GM10266 (cell line): Measurements from ENCODE around the gene ADCY7.

Source experiments
- DNase-seq: peaks from one replicate; pipeline ENCODE4 v3.0.0; 2012; ENCODE audit errors: extremely low spot score
- CTCF ChIP-seq: IDR thresholded peaks from 2 replicates; pipeline ENCODE4 v1.5.1; 2012; ENCODE audit warnings: mild to moderate bottlenecking, low read depth; ENCODE audit not compliant: control insufficient read depth, insufficient read depth; ENCODE audit errors: missing control alignments

Gene ADCY7

GRCh38 chr16:50263940-50264929 is 2.1 kb upstream of the ADCY7 start:
- TF ChIP-seq CTCF: no peak
- DNase-seq: no peak

- peak; percentile 49 for TF ChIP-seq CTCF
- no peak for DNase-seq
Observed at GRCh38 chr16:50265260-50265659, 1.1 kb upstream of the ADCY7 start.

GRCh38 chr16:50265716-50266336 is 525 bp upstream of the ADCY7 start:
- TF ChIP-seq CTCF: no peak
- no peak for DNase-seq

GRCh38 chr16:50267151-50267631 is 840 bp downstream of the ADCY7 start:
- DNase-seq: no peak
- TF ChIP-seq CTCF: no peak

- TF ChIP-seq CTCF: no peak
- DNase-seq: no peak
Observed at GRCh38 chr16:50267651-50268050, 1.3 kb downstream of the ADCY7 start.

- DNase-seq: no peak
- no peak for TF ChIP-seq CTCF
Observed at GRCh38 chr16:50268352-50268751, 2.0 kb downstream of the ADCY7 start.

- DNase-seq: no peak
- no peak for TF ChIP-seq CTCF
Observed at GRCh38 chr16:50269061-50269705, 2.8 kb downstream of the ADCY7 start.
